Fibroblast of skin of back (primary cell): Measurements from ENCODE around the gene TBC1D16.

Source experiments
- DNase-seq: peaks from one replicate; pipeline ENCODE4 v3.0.0-alpha.2; 2013

Gene TBC1D16

DNA sequence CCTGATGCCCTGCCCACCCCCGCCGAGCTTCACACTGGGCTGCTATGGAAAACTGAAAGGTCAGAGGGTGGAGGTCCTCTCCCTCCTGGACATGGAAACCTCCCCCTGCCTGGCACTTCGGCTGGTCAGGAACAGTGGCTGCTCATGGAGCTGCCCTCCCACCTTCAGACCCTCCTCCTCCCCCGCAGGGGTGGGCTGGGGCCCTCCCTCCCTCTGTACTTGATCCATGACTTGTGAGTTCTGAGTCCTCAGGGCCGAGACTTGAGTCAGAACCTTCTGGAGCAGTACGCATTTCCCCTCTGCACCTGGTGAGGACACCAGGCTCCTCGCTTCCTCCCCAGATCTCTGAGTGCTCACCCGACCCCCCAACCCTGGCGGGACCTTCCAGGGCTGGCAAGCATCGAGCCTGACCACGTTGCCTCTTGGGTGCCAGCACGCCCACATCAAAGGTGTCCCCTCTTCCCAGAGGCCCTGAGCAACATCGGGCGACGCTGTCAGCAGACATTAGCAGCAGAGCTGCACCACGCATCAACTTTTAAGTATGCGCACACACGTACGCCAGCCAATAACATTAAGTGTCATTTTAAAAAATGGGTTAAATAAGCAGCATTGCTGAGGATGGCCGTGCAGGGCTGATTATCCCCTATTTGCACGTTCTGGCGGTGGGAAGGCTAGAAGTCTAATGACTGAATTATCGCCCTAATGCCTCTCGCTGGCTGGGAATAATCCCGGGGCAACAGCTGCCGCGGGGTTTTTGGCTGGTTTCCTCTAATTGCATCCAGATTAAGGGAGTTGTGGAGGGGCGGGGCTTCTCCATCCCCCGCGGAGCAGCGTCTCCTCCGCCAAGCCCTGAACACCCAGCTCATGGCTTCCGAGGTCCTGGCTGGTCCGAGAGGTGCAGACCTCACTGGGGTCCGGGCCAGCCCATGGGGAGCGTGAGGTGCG is 98.0 kb downstream of the TBC1D16 start:
- no peak for DNase-seq

DNA sequence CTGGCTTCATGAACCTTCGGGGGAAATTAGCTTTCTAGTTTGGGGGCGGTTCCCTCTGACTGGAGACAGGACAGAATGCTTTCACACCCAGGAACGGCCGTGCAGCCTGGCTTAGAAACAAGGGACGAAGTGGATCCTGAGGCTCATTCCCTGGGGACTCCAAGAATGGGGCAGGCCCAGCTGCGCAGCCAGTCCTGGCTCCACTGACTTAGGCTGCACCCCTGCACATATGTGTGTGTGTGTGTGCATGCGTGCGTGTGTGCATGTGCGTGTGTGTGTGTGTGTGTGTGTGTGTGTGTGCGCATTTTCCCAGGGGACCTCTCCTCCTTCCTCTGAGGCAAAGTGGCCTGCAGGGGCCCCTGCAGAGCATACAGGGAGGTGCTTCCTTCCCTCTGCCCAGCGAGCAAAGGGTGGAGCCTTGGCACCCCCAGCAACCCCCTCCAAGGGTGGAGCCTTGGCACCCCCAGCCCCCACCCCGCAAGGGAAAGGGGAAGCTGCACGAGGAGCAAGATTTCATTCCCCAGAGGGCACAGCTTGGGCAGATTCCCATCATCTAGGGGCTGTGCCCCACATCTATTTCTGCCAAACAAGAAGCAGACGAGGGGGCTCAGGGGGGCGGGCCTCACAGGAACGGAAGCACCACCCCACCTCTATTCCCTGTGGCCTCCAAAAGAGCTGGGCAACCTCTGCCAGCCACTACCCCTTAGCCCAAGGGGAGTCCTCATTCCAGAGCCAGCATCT is 98.9 kb downstream of the TBC1D16 start:
- peak; percentile 52 for DNase-seq

DNA sequence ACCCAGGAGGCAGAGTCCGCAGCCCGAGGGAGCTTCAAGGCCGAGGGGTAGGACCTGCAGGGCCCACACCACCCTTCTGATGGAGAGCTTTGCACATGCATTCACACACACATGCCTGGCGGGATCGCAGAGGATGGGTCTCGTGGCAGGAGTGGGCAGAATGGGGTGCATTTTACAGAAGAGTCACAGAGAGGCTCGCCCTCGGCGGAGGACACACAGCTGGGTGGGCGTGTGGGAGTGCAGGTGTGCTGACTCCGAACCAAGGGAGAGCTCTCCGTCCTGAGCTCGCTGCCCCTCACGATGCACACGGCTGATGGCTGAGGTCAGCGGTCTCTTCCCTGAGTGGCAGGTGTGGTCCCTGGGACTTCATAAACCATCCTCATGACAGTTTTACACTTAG is 99.6 kb downstream of the TBC1D16 start:
- no peak for DNase-seq

DNA sequence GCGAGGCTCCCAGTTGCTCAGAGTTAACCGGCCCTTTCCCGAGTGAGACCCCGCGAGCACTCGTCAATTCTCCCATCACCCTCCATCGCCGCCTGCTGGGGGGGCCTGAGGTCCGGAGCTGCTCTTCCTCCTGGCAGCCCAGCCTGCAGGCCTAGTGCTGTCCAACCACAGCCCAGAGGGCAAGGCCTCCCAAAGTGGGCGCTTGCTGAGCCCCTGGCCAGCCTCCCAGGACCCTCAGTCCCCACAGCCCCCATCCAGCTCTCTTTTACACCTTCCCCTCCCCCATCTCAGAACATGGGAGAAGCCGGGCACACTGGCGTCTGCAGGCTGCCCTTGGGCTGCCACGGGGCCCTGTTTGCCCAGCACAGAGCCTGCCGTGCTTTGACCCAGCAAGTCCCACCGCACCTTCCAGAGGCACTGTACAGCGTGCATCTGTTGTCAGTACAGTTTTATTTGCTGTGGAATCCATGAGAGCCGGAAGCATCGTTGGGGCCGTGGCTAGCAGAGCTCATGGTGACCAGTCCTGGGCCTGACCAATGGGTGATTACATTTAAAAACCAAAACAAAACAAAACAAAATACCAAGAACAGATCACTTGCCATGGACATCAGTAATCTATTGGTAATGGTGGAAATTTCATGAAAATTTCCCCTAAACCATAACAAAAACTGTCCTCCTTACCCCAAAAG is 100.3 kb downstream of the TBC1D16 start:
- no peak for DNase-seq

DNA sequence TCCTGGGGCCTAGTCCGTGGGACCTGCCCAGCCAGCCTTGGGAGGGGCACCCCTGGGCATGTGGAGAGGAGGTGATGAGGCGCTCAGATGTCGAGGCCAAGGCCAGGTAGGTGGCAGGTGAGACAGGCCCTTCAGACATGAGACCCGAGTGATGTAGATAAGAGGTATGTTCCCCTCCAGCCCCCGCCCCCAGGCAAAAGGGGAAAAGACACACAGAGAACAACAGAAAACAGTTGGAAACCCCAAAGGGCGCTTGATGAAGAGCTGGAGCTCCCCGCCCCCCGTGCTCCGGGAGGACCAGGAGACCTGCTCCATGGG is 101.1 kb downstream of the TBC1D16 start:
- DNase-seq: no peak

DNA sequence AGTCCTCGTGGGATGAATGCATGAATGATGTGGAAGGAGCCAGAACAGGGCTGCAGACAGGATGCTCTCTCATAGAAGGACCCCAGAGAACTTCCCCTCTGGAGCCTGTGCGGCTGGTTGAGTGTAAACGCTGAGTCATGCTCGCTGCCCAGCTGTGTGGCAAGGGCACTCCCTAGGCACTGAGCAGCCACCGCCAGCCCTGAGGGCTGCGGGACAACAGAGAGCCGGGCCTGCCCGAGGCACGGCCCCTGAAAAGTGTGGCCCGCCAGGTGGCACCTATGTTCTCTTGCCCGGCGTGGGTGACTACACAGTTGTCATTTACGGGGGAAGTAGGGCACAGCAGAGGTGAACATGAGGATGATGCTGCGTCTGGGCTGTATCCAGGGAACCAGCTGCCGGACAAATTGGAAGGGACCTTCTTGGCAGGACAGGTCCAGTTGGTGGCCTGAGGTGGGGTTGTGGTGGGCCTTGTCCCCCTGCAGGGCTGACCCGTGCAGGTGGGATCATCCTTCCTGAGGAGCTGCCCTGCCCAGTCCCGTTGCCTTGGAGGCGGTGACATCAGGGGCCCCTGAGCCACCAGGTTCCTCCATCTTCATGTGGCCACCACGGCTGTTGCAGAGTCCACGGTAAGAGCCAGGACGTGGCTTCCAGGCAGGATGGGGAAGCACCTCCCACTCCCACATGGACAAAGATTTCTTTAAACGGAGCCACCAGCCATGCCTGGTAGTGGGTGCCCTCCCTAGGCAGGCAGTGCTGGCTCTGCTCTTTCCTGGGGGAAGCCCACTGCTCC is 101.6 kb downstream of the TBC1D16 start:
- peak; percentile 38 for DNase-seq

DNA sequence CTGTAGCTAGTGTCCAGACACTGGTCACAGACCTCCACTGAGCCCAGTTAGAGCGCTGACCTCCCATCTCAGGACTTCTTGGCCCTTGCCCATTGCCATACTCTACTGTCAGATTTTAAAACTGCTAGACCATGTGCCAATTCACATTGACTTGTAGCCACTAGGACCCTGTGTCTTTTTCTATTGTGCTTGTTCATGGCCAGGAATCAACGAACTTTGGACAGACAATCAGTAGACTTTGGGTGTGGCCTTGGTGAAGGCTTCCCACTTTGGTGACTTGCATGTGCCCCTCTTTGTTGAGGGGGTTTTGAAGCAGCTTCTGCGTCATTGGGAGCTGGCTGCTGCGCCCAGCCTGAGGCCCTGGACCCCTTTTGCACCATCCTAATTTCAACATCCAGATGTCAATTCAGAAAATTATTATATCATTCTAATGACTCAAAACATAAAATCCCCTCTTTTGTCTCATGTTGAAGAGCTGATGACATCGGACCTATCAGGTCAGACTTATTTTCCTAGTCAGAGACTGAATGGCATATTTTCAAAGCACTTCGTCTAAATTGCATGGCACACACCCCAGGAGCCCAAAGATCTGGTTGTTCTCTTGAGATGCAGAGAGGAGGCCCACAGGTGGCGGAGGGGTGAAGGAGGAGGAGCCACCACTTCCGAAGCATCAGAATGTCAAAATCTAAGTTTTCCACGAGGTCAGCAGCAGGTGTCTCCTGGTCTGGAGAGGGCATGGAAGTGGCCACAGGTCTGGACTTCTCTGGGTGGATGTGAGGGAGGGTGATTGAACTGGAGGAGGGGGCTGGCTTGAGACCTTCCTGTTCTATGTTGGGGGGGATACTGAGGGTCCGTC is 103.0 kb downstream of the TBC1D16 start:
- no peak for DNase-seq

DNA sequence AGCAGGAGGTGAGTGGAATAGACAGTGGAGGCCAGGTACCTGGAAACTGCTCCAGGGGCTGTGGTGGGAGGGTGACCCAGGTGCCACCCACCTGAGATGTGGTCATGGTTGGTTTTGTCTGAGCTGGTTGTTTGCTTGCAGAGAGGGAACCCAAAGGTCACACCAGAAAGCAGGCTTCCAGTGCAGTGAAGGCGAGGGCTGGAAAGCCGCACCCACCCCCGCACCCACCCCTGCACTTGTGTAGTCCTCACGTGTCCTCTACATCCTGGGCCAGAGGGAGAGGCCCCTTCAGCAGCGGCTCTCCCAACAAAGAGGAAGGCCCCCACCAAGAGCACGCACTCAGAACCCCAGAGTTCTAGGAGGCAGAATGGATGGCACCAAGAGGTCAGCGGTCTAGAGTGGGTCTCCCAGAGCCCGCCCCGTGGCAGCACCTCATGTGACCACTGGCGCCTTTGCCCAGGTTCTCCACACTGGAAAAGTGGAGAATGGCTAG is 103.8 kb downstream of the TBC1D16 start:
- no peak for DNase-seq

DNA sequence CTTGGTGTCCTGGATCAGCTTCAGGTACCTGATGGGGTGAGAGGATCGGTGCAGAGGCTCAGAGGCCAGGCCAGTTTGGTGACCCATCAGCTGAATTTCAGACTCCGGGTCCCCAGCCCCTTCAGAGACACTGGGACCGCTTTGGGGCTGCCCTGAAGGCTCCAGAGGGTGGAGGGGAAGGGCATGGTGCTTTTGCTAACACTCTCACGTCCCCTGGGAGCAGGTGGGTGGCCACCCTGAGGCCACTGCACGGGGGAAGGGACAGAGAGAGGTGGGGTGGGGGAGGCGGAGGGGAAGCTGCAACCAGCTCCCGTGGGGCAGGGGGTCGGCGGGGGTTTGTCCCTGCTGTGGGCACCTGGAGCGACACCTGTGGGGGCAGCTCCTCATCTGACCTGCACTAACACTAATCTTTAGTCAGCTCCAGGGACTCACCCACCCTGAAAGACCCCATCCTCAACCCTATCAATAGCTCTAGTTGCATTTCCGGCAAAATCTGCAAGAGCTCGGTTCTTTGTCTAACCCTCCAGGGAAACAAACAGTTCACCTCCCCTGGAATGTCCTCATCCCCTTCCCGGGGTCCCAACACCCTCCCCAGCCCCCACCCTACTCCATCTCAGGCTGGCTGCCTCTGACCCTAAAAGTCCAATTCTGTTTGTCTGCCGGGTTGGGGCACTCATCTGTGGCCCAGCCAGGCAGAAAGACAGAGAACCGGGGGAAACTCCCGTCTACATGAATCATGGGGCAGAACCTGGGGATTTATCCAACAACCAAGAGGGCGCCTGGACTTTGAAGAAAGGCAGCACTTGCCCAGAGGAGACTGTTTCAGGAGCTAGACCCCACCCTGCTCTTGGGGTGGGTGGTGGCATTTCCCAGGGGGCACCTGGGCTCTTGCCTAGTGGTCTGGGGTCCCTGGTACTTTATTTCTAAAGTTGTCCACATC is 104.5 kb downstream of the TBC1D16 start:
- DNase-seq: no peak

DNA sequence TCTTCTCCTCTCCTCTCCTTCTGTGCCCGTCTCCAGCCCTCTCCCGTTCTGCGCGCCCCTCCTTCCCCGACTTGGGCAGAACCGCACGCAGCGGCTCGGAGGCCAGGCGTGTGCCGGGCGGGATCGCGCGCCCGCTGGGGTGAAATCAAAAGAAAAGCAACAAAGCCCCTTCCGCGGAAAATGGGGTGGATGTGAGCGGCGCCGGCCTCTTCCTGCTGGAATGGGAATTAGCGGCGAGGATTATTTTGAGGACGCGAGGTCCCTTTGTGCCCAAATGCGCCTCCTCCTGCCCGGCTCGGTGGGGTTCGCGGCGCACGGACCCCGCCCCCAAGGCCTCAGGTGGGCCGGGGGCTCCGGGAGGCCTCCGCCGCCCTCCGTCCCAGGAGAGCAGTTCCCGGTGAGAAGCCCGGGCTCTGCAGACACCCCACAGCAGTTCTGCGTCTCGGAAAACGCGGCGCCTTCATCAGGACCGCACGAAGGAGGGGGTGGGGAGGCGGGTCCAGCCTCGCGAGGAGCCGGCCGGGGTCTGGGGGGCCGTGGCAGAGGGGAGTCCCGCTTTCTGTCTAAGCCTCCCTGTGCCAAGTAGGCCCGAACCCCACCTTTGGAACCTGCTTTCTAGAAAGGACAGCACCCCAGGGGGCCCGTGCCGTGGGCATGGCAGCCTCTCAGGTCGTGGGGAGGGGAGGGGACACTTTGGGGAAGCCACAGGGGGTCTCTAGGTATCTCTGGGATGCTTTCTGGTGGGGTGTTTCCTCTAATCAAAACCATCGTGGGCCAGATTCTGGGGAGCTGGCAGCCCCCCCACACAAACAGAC is 105.4 kb downstream of the TBC1D16 start:
- no peak for DNase-seq

DNA sequence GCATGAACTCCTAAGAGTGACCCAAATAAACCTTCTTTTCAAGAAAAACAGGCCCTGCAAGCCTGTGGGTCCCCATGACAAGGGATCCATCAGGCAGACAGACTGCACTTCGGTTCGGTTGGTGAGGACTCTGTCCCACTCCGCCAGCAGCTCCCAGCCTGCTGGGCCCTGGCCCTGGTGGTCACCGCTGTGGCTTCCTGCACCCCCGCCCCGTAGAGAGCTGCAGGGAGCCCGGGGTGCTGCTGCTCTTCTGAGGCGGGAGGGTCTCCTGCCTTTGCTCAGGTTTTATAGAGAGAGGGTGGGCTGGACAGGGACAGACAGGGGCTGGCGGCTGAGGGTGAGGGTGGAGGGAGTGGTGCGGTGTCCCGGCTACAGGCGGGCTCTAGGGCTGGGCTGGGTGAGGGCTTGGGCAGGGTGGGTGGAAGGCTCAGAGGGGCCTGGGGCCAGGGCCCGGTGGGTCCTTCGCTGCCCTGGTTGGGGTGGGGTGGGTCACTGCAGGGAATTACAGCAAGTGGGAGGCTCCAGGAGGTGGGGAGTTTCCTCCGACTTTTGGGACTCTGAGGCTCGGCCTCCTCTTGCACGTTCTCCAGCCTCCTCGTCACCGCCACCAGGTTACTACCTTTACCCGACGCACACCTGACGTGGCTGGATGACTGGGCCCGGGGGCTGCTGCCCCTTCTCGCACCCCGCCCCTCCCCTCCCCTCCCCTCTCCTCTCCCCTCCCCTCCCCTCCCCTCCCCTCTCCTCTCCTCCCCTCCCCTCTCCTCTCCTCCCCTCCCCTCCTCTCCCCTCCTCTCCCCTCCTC is 106.2 kb downstream of the TBC1D16 start:
- DNase-seq: no peak

DNA sequence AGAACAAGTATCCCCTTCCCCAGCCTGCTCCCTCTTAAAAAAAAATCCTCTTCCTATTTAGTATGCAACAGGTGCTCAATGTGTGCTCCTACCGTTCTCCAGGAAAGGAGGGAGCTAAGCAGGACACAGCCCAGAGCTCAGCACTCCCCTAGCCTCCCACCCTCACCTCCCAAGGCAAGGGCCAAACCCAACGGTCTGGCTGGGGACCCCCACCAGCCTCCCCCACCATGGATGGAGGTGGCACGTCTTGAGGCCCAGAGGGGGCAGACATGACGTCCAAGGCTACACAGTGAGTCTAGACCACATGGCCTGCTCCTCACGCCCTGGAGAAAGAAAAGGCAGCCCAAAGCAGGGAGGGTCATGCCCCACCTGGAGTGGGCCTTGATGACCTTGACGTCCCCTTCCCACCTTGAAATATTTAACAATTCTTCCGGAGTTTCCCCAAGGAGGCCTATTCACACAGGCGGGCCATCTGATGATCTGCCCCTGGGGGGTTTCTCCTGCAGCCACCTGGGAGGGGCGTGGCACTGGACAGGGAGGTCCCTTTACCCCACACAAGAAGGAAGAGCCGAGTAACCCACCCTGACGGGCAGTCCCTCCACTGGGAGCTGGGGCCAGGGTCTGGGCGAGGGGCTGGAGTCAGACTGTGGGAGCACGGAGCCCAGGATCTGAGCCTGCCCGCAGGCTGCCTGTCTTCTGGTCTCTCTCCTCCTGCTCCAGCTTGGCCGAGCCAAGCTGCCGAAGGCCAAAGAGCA is 107.0 kb downstream of the TBC1D16 start:
- DNase-seq: no peak

DNA sequence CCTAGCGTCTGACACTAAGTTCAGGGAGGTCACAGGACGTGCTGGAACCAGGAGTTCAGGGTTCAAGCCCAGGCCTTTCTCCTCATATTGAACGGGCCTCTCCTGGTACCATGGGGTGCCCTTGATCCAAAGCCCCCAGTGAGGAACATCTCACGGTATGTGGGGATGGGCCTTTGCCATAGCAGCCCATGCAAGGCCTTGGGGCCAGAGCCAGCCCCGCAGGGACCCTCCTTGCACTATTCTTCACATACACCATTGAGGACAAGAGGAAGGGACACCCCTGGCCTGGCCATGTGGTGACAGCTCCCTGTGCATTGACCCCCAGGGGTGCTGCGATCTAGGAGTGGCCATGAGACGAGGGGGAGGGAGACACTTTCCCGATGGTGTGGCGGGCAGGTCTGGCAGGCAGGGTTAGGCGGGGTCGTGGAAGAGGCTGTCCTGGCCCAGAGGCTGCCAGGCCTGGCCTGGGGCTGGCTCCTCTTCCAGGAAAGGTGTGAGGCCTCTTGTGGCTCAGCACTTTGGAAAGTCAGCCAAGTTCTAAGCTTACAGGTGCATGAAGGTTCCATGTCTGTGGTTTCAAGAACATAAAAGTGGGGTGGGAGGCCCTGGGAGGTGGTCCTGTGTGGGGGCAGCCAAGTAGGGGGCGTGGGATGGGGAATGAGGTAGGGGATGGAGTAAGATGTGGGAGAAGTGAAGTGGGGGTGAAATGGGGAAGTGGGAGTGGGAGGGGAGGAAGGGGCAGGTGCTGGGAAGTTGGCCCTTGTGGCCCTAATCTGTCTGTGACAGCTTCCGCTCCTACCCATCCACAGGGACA is 107.8 kb downstream of the TBC1D16 start:
- no peak for DNase-seq

DNA sequence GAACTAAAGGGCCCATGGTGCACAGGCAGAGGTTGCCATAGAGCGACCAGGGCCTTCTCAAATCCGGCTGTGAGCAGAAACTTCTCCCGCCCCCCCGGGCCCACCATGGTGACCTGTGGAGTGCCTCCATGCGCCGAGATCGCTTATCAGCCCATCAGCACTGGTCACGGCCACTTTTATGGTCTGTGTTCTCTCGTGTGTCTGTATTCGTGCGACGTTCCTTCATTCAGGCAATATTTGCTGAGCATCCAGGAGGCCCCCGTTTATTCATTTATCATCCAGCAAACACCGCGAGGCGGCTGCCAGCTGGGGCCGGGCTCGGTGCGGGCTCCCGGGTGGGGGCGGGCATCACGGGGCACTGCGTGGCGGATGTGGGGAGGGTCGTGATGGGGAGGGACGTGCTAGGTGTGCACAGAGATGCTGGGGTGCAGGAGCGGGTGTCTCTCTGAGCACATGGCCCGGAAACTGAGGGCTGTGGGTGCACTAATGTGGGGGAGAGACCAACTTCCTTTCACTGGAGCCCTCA is 108.5 kb downstream of the TBC1D16 start:
- DNase-seq: no peak

DNA sequence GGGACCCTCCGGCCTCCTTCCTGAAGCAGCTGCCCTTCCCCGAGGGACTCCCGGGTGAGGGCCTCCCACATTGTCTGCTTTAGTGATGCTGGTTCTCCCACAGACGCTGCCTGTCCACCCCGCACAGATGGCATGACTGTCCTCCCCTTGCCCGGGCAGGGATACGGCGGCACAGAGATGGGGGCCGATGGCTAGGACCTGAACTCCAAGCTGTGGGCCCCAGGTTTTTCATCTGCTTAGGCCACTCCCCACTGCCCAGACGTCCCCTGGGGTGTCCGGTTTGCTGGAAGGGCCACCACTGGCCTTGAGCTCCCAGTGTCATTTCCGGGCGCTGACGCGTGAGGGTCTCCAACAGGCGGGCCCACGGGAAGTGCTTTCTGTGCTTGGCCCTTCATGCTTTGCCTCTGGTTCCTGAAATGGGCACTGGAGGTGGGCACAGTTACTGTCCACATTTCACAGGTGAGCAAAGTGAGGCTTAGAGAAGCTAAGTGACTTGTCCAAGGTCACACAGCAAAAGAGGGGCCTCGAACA is 109.0 kb downstream of the TBC1D16 start:
- DNase-seq: no peak

DNA sequence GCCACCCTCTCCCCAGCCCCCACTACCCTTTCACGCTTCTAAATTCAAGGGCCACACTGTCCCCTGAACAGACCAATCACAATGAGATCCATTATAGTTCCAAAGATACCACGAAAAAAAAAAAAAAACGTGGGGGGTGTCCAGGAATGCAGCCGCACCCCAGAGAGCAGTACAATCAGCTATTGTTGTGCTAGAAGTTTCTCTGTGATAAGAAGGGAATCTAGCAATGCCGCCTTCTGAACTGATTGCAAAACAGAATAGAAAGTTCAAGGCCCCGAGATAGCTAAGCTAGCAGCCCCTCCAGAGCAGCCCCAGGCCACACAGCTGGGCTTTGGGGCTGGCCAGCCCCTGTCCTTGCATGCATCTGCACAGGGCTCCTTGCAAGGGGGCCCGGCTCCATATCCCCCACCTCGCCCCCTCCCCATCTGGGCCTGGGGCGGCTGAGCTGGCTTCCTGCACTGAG is 109.5 kb downstream of the TBC1D16 start:
- no peak for DNase-seq
